ENCODE results near the gene DISP2.
A peak's percentile ranks its signal among the peaks of the same experiment; 100 is the strongest.

DNA sequence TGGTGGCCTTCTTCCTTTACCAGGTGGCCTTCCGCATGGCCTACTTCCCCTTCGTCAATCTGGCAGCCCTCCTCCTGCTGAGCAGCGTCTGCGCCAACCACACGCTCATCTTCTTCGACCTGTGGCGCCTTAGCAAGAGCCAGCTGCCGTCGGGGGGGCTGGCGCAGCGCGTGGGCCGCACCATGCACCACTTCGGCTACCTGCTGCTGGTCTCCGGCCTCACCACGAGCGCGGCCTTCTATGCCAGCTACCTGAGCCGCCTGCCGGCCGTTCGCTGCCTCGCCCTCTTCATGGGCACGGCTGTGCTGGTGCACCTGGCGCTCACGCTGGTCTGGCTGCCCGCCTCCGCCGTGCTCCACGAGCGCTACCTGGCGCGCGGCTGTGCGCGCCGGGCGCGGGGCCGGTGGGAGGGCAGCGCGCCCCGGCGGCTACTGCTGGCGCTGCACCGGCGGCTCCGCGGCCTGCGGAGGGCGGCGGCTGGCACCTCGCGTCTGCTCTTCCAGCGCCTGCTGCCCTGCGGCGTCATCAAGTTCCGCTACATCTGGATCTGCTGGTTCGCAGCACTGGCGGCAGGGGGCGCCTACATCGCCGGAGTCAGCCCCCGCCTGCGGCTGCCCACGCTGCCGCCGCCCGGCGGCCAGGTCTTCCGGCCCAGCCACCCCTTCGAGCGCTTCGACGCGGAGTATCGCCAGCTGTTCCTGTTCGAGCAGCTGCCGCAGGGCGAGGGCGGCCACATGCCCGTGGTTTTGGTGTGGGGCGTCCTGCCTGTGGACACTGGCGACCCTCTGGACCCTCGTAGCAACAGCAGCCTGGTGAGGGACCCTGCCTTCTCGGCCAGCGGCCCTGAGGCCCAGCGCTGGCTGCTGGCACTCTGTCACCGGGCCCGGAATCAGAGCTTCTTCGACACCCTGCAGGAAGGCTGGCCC is 9.9 kb downstream of the DISP2 start:
- no peak for TF ChIP-seq EZH2phosphoT487 (IDR thresholded peaks at IDR 0.05; ENCODE audit: borderline replicate concordance)
- TF ChIP-seq, protein P1, sequence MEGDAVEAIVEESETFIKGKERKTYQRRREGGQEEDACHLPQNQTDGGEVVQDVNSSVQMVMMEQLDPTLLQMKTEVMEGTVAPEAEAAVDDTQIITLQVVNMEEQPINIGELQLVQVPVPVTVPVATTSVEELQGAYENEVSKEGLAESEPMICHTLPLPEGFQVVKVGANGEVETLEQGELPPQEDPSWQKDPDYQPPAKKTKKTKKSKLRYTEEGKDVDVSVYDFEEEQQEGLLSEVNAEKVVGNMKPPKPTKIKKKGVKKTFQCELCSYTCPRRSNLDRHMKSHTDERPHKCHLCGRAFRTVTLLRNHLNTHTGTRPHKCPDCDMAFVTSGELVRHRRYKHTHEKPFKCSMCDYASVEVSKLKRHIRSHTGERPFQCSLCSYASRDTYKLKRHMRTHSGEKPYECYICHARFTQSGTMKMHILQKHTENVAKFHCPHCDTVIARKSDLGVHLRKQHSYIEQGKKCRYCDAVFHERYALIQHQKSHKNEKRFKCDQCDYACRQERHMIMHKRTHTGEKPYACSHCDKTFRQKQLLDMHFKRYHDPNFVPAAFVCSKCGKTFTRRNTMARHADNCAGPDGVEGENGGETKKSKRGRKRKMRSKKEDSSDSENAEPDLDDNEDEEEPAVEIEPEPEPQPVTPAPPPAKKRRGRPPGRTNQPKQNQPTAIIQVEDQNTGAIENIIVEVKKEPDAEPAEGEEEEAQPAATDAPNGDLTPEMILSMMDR (conservative IDR thresholded peaks at IDR 0.05; ENCODE audit: low read length) = peak; percentile 83
